Brain microvascular endothelial cell (primary cell): ENCODE results near the gene LCE3B.

ENCODE experiments used
- DNase-seq: peaks from one replicate; pipeline ENCODE4 v3.0.0-alpha.2; 2020
- H3K27ac ChIP-seq: fragments of 250-450 bp; sonication (Bioruptor Pico); 2 replicates; pipeline ENCODE4 v1.5.1; 2020; ENCODE audit warnings: mild to moderate bottlenecking, moderate library complexity
- H3K27me3 ChIP-seq: fragments of 250-450 bp; sonication (Bioruptor Pico); replicated peaks from 2 replicates; pipeline ENCODE4 v1.5.1; 2020; ENCODE audit warnings: mild to moderate bottlenecking
- H3K36me3 ChIP-seq: fragments of 250-450 bp; sonication (Bioruptor Pico); replicated peaks from 2 replicates; pipeline ENCODE4 v1.5.1; 2020; ENCODE audit warnings: mild to moderate bottlenecking
- H3K4me3 ChIP-seq: 2 replicates; pipeline ENCODE4 v1.5.1; 2011; ENCODE audit warnings: low read depth, mild to moderate bottlenecking, control low read depth, low read length, moderate library complexity
- in situ Hi-C: cut with HindIII; loops from 2 replicates; pipeline ENCODE4 v1.10.0; 2017; ENCODE audit warnings: low sequenced_read_pairs, low pct_ligation_motif_present
- TF ChIP-seq, protein P1 (sequence below): IDR thresholded peaks from 2 replicates; pipeline ENCODE4 v1.5.1; 2011; ENCODE audit warnings: low read depth, mild to moderate bottlenecking, moderate library complexity, low read length, control low read depth, inconsistent platforms; ENCODE audit errors: missing control alignments

The LCE3B gene

DNA sequence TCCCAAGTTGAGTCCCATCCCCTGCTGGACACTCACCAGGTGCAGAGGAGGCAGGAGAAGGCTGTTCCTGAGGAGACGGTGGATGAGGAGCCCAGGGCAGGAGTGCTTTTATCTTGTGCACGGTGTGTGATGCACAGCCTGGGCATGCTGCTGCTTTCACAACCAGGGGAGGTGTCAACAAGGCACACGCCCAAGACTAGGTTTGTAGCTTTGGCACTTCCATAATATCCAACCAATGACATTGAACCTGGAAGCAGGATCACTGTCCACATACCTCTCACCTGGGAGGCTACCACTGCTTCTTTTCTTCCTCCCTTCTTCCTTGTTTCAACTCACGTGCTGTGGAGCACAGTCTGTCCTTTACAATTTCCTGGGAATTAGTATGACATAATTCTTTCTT lies 33.2 kb upstream of the LCE3B start, which contains the start of gene LCE3D:
Gene LCE3D (minus strand): TSS at position 84 of the 400 bp plus-strand sequence. CDS start 580 bp downstream, outside the sequence.
- TF ChIP-seq, protein P1, sequence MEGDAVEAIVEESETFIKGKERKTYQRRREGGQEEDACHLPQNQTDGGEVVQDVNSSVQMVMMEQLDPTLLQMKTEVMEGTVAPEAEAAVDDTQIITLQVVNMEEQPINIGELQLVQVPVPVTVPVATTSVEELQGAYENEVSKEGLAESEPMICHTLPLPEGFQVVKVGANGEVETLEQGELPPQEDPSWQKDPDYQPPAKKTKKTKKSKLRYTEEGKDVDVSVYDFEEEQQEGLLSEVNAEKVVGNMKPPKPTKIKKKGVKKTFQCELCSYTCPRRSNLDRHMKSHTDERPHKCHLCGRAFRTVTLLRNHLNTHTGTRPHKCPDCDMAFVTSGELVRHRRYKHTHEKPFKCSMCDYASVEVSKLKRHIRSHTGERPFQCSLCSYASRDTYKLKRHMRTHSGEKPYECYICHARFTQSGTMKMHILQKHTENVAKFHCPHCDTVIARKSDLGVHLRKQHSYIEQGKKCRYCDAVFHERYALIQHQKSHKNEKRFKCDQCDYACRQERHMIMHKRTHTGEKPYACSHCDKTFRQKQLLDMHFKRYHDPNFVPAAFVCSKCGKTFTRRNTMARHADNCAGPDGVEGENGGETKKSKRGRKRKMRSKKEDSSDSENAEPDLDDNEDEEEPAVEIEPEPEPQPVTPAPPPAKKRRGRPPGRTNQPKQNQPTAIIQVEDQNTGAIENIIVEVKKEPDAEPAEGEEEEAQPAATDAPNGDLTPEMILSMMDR: no peak
- no peak within 1 kb of the TSS for H3K27ac ChIP-seq
- in situ Hi-C loops: no loop called here

DNA sequence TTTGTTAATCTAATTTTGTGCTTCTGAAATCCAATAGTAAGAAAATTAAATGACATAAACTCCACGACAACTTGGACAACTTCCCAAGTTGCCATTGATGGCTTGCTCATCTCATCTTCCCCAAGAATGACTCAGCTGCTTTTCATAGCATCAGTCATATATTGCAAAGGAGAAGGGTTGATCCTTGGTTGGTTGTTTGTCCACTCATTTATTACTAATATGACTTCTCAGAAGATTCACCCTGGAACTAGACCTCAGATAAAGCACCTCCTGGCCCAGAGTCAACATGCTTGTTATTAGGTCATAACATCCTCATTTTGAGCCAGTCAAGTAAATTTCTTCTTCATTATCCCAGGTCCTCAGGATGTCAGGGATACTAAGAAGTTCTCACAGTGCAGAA lies 31.0 kb upstream of the LCE3B start:
- no peak for DNase-seq
- no peak overlapping the region for H3K4me3 ChIP-seq
- no peak overlapping the region for H3K27ac ChIP-seq
- H3K27me3 ChIP-seq: no peaks in the 10 kb centered on the region
- TF ChIP-seq, protein P1: no peak
- in situ Hi-C loops: no loop called here
- no peaks in the 10 kb centered on the region for H3K36me3 ChIP-seq

More for the DNA sequence above, 33.2 kb upstream of the LCE3B start, which contains the start of gene LCE3D:
- no peaks in the 10 kb centered on the region for H3K36me3 ChIP-seq
- DNase-seq: no peak
- H3K27me3 ChIP-seq: no peaks in the 10 kb centered on the region
- no peak within 1 kb of the TSS for H3K4me3 ChIP-seq

DNA sequence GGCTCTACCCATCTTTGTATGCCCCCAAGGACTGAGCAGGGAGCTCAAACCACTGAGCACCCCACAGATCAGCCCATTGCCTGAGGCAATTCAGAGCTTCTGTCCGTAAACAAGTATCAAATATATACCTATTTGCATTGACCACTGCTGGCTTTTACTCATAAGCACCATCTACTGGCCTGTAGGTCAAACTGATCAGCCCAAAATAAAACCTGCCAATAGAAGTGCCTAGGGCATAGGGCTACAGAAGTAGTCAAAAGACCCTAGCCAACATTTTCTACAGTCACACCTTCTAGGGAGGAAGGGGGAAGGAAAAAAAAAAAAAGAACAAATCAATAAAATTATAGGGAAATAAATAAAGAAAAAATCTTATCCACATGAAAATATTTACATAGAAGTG lies 28.0 kb upstream of the LCE3B start:
- Histone ChIP-seq H3K27ac (no peak overlapping the region), H3K27me3 (no peaks in the 10 kb centered on the region), H3K36me3 (no peaks in the 10 kb centered on the region), H3K4me3 (no peak overlapping the region)
- no peak for DNase-seq
- in situ Hi-C loops: no loop called here
- TF ChIP-seq, protein P1: no peak

DNA sequence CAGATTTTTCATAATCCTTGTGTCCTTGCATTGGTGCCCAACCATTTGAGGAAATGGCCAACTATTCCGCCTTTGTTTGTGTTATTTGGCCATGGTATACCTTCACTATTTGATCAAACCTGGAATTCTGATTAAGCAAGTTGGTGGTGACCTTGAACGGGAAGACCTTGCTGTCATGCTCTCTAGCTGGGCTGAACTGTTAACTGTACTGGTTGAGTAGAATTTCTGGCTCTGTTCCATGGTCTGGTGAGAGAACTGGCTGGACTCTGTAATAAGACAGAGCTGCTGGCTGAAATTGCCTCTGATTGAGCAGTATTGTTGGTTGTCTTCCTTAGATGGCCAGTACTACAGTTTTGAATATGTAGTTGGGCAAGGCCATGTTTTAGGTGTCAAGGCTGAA lies 16.6 kb upstream of the LCE3B start:
- Histone ChIP-seq H3K27ac (no peak overlapping the region), H3K36me3 (no peaks in the 10 kb centered on the region), H3K27me3 (no peaks in the 10 kb centered on the region), H3K4me3 (no peak overlapping the region)
- TF ChIP-seq, protein P1: no peak
- in situ Hi-C loops: no loop called here
- no peak for DNase-seq

DNA sequence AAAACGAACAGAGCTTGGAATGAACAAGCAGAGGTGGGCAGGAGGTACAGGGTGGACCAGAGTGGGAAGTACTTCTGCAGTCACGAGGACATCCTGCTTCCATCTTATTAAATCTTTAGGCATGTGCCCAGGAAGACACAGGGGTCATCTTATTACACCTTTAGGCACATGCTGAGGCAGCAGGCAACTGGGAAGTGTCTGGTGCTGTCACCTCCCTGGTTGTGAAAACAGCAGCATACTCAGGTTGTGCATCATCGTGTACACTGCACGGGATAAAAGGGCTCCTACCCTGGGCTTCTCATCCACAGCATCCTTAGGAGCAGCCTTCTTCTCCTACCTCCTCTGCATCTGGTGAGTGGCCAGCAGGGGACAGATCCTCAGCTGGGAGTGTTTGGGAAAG lies 13.7 kb upstream of the LCE3B start, which contains the start of gene LCE3C:
Gene LCE3C (plus strand): TSS at position 301 of the 400 bp plus-strand sequence. CDS start 498 bp downstream, outside the sequence.
- TF ChIP-seq, protein P1: no peak
- Histone ChIP-seq H3K27ac (no peak within 1 kb of the TSS), H3K36me3 (no peaks in the 10 kb centered on the region), H3K27me3 (no peaks in the 10 kb centered on the region), H3K4me3 (no peak within 1 kb of the TSS)
- in situ Hi-C loops: no loop called here
- no peak for DNase-seq

DNA sequence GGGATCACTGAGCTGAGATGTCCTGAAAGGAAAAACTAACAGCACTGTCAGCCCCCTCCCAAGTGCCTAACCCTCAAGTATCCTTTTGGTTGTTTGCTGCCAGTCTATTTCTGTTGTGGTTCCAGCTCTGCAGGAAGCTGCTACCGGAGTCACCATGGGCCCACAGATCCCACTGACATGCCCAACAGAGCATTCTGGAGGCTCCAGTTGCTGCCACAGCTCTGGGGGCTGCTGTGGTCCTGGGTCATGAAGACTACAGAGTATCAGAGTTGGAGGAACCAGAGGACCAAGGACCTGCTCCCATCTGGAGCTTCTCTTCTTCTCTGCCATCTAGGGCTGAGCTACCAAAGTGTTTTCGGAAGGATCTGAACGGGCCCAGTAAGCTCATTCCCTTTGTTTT lies 8.4 kb downstream of the LCE3B start:
- Histone ChIP-seq H3K4me3 (no peak overlapping the region), H3K27ac (no peak overlapping the region), H3K36me3 (no peaks in the 10 kb centered on the region), H3K27me3 (no peaks in the 10 kb centered on the region)
- DNase-seq: no peak
- in situ Hi-C loops: no loop called here
- TF ChIP-seq, protein P1: no peak
